ENCODE measurements around the gene DENND1A.

The DENND1A gene

GRCh38 chr9:123775289-123776284 lies 154.3 kb downstream of the DENND1A start:
- no peak for DNase-seq (ENCODE audit: extremely low read depth in 1 of 2, low read depth in 1 of 2)

GRCh38 chr9:123773783-123774182 lies 156.1 kb downstream of the DENND1A start:
- no peak for DNase-seq (ENCODE audit: extremely low read depth in 1 of 2, low read depth in 1 of 2)

GRCh38 chr9:123772967-123773366 lies 157.0 kb downstream of the DENND1A start:
- DNase-seq (ENCODE audit: extremely low read depth in 1 of 2, low read depth in 1 of 2): no peak

GRCh38 chr9:123772374-123772773 lies 157.6 kb downstream of the DENND1A start:
- no peak for DNase-seq (ENCODE audit: extremely low read depth in 1 of 2, low read depth in 1 of 2)

DNA sequence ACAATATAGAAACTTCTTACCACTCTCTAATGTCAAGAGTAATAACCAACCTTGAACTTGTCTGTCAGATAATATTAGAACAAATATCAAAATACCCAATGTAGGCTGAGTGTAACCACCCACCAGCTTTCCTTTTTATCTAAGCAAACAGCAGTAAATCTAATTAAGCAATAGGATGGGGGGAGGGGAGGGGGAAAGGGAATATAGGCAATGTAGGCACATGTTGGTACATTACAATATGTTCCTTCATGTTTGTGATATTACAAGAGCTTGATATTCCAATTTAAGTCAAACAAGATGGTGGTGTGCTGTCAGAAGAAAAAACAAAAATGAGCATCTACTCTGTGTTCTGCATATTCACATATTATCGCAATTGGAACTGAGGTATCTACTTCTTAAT lies 158.2 kb downstream of the DENND1A start:
- DNase-seq (ENCODE audit: extremely low read depth in 1 of 2, low read depth in 1 of 2): no peak

DNA sequence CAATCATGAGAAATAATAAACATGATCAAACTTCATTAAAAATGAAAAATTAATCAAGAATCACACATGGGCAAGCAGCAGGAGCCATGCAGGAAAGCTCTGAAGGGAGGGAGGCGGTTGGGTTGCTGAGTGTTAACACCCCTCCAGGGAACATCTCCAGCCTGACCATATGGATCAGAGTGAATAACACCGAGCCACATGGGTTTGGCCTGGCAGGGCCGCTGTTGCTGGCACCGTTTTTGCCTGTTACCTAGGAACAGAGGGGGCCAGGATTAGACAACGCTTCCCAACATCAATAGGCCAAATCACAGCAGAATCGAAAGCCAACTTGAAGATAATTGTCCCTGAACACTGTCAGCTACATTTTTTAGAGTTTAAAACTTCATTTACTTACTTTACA lies 160.2 kb downstream of the DENND1A start:
- no peak for DNase-seq (ENCODE audit: extremely low read depth in 1 of 2, low read depth in 1 of 2)

DNA sequence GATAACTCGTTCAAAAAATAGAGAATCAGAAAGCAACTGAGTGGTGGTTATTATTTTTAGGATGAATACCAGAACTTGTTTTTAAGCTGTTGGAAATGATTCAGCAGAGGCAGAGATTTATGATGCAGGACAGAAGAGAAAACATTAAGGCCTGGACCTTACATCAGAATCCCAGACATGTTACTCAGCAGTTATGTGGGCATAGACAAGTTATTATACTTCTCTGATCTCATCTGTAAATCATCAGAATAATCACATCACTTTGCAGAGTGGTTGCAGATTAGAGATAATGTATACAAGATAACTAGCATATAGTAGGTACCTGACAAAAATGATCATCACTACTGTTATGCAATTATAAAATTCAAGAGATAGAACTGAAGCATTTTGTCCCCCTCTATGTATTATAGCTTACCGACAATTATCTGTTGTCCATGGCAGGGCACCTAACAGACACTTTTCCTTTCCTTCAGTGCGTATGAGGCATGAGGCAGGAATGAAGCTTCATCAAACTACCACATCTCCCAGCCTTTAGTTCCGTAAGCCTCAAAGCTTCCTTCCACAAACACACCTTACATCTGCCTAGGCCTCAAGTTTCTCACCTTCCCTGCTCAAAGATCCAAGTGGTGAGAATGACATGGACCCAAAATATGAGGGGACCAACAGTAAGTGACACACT lies 165.9 kb downstream of the DENND1A start:
- no peak for DNase-seq (ENCODE audit: extremely low read depth in 1 of 2, low read depth in 1 of 2)

DNA sequence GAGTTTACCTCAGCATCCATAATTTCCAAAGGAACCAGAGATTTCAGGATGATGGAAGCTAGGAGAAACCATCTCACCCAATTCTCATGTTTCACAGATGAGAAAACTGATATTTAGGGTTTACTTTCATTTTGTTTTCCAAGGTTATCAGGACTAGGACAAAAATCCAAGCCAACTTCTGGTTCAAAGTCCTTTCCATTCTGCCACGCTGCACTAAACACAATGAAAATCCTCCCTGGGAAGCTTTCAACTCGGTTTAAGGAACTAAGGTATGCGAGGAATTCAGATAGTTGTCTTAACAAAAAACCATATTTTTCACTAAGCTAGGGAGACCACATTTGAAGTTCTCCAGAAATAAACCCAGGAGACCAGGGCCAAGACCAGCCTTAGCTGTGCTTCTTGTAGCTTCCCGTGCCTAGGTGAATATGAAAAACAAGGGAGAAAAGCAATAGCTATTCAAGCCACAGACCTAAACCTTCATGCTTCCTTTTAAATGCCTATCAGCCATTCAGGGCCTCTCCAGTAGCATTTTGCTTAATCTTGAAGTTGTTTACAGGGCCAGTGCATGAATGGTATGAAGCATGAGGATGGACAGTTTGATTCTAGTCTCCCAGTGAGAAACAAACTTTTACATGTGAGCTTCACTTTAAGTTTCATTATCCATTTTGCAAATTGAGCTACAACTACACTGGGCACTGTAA lies 167.9 kb downstream of the DENND1A start:
- DNase-seq (ENCODE audit: extremely low read depth in 1 of 2, low read depth in 1 of 2): no peak

DNA sequence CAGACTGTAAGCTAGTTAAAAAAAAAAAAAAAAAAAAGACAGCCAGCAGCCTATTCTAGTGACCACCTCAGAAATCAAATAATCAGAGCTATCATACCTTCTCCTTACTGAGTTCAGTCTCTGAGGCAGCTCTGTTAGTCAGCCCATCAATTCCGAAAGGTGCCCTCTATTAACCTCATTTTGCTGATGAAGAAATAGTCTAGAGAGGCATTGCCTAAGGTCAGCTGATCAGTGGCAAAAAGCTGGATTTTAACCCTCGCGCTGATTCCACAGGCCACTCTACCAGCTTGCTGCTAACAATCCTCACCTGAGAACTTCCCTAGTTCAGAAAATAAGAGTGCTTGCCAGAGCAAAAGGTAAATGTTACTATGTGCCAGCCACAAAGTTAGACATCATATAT lies 172.0 kb downstream of the DENND1A start:
- DNase-seq (ENCODE audit: extremely low read depth in 1 of 2, low read depth in 1 of 2): no peak

DNA sequence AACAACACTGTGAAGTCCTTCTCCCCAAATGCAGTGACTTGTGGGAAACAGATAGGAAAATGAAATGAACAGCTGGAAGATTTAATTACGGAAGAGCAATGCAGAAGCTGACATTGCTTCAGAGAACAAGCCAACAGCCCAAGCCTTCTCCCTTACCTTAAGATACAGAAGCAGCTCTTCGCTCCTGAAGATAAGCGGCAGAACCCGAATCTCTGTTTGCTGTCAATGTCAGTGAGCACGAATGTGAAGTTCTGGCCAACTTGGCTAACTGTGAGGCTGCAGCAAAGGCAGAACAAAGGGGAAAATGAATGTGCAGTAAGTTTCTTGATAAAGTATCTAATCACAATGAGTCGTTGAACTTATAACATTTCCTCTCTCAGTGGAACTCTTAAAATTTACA lies 172.4 kb downstream of the DENND1A start:
- DNase-seq (ENCODE audit: extremely low read depth in 1 of 2, low read depth in 1 of 2): no peak

GRCh38 chr9:123756484-123757106 lies 173.3 kb downstream of the DENND1A start:
- DNase-seq (ENCODE audit: extremely low read depth in 1 of 2, low read depth in 1 of 2): no peak

GRCh38 chr9:123753669-123754258 lies 176.2 kb downstream of the DENND1A start:
- no peak for DNase-seq (ENCODE audit: extremely low read depth in 1 of 2, low read depth in 1 of 2)

DNA sequence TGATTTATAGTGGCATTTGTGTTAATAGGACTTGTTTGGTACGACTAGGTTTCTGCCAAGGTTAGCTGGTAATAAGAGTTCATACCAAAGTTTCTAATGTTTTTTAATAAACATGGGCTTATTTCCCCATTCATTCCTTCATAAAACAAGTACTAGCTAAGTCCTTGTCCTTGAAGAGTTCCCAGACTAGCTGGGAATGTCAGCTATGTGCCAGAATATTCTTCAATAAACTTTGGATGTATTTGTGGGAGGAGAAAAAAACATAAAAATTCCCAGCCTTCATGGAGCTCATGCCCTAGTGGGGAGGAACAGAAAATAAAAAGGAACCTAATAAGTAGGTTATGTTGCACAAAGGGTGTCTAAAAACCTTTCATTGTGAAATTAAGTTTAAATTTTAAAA lies 176.9 kb downstream of the DENND1A start:
- DNase-seq (ENCODE audit: extremely low read depth in 1 of 2, low read depth in 1 of 2): no peak

DNA sequence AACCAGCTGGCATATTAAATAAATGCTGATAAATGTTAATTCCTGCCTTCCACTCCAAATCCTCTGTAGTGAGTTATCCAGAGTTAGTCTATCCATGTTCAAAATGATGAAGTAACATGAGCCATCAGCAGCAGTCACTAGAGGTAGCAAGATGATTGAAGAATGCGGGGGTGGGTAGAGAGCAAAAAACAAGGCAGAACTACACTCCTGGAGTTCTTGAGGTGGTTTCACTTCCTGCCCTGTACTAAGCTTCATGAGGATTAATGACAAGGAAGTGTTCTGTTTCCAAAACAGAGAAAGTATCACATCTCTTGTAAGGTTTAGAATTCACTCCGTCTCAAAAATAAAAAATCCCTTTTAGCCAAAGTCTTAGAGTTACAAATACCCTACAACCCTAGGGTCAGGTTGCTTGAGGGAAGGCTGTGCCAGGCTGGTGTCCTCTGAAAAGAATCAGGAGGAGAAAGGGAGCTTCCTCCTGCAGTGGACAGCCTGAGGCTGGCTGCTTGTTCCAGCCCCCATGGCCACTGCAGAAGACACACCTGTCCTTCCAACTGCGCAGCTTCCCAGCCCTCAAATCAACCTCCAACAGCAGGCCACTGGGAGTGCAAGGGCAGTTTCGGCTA lies 180.2 kb downstream of the DENND1A start:
- DNase-seq (ENCODE audit: extremely low read depth in 1 of 2, low read depth in 1 of 2): no peak

DNA sequence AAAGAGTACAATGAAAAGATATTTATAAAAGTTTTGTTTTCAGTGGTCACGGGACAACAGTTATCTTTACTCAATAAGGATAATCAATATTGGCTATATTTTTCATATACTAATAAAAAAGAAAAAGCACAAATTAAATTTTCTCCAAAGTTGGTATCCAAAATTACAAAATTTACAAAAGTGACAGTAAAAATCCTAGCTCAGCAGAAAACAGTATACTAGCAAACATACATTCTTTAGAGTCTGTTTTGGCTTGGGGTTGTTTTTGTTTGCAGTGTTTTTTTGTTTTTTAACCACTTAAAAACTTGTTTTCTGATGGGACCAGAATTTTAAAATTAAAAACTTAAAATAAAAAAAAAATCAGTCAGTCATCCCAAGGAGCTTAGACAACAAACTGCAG lies 183.2 kb downstream of the DENND1A start:
- no peak for DNase-seq (ENCODE audit: extremely low read depth in 1 of 2, low read depth in 1 of 2)

DNA sequence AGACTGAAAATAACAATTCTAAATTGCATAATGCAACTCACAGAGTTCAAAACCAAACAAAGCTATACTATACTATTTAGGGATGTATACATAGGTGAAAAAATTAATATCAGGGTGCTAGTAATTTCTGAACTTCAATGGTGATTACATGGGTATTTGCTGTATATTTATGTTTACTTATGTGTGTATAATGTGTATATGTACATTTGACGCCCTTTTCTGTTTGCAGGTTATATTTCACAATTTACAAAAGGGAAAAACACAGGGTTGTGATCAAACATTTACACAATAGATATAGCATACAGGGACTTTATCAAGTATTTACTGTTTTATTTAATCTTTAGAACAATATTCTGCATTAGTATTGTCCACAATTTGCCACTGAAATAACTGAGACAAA lies 184.0 kb downstream of the DENND1A start:
- DNase-seq (ENCODE audit: extremely low read depth in 1 of 2, low read depth in 1 of 2): no peak

DNA sequence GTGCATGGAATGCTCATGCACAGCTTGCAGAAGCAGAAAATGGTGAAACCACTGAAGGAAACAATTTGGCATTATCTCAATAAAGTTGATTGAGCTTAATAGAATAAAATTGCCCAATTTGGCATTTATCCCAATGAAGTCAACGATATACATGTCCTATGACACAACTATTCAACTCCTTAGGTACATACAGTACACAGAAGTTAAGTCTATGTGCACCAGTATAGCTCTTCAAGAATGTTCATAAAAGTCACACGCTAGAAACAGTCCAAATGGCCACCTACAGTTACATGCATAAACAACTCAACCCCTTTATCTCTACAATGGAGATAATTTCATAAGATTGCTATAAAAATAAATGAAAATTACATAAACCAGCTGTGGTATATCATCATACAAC lies 184.5 kb downstream of the DENND1A start:
- DNase-seq (ENCODE audit: extremely low read depth in 1 of 2, low read depth in 1 of 2): no peak

DNA sequence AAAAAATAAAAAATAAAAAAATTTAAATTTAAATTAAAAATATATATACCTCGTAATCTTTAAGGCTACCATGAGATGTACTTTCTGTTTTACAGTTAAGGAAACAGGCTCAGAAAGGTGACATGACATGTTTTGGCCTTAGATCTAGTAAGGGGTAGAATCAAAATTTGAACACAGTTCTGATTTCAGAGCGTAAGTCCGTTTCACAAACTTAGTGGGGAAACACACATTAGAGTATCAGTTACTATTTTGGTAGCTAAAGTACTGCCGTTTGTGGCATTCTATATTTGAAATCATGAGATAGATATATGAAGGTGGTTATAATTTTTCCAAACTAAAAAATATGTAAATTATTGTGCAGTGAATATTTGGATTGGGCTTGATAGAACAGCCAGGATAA lies 186.2 kb downstream of the DENND1A start:
- DNase-seq (ENCODE audit: extremely low read depth in 1 of 2, low read depth in 1 of 2): no peak

DNA sequence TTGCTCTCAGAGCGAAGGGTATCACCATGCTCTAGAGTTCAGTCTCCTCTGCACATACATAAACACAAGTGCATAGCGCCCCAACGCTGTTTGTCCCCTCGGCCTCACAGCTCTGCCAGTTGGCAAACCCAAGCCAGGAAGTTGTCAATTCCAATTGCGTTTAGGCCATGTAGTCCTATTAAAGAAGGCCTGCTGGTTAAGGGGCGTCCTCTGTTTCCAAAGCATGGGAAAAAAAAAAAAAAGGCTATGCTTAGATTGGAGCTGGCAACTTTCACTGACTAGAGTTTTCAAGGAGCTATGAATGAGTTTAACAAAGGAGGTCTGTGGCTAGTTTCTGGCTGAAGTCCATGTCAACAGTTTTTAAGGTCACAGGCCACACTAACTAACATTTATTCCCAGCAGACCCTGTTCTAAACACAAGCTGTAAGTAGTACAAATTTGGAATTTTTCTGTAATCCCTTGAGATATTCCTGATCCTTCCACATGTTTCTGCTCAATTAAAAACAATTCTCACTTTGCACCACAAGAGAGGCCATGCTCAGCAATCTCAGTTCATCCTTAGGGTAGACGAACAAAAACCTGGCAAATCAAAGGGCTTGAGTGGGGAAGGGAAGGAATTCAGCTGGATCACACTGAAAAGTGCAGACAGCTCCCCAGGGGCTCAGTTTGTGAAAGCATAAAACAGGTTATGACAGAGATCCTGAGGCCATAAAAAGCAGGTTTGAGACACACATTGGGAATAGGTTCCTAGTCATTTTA lies 187.7 kb downstream of the DENND1A start:
- no peak for DNase-seq (ENCODE audit: extremely low read depth in 1 of 2, low read depth in 1 of 2)

DNA sequence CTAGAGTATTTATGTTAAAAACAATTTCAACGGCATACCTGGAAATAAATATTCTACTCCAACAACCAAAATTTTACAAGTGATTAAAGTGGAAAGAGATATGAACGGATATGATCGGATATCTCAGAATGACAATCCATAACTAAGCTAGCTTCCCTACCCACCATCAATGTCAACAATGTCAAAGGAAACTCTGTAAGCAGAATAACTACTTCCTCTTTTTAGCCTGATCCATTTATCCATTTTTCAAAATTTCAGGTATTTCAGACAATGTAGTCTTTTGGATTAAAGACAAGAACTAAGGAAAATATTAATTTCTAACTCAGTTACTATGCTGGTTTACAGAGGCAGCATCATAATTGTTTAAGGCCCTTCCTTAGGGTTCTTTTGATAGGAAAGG lies 188.7 kb downstream of the DENND1A start:
- no peak for DNase-seq (ENCODE audit: extremely low read depth in 1 of 2, low read depth in 1 of 2)
